HPDE6-E6E7 (cell line): ENCODE results near the gene KRTAP12-3.
"Not testable (repeated sequence)": the region's sequence is repeated elsewhere in the genome, so short reads cannot be mapped to it uniquely, and the experiment has no call there.

Experiments
- DNase-seq: peaks from one replicate; pipeline ENCODE4 v3.0.0; 2011; ENCODE audit warnings: missing footprints; ENCODE audit errors: extremely low spot score

Gene KRTAP12-3

GRCh38 chr21:44657635-44658540, at the start of gene KRTAP12-3:
Gene KRTAP12-3, plus strand, starts transcription at chr21:44657932. Its CDS starts 48 bp downstream, at chr21:44657980.
- DNase-seq, result no peak

- no peak for DNase-seq
These were observed 48.5 kb upstream of the KRTAP12-3 start for GRCh38 chr21:44609193-44609592.

- not testable (repeated sequence) for DNase-seq
These were observed 47.4 kb upstream of the KRTAP12-3 start for GRCh38 chr21:44610157-44610843.

GRCh38 chr21:44611551-44611950, 46.2 kb upstream of the KRTAP12-3 start:
- no peak for DNase-seq

- no peak for DNase-seq
These were observed 45.7 kb upstream of the KRTAP12-3 start, which contains the start of gene KRTAP10-8 for GRCh38 chr21:44612029-44612486. Gene KRTAP10-8, plus strand, starts transcription at chr21:44612079. Its CDS starts 22 bp downstream, at chr21:44612101.

- DNase-seq, result no peak
These were observed 45.0 kb upstream of the KRTAP12-3 start for GRCh38 chr21:44612669-44613229.

GRCh38 chr21:44613386-44614155, 44.2 kb upstream of the KRTAP12-3 start:
- no peak for DNase-seq

- no peak for DNase-seq
These were observed 43.5 kb upstream of the KRTAP12-3 start for GRCh38 chr21:44614161-44614631.

GRCh38 chr21:44614961-44615391, 42.8 kb upstream of the KRTAP12-3 start:
- no peak for DNase-seq

- DNase-seq, result no peak
These were observed 42.3 kb upstream of the KRTAP12-3 start for GRCh38 chr21:44615466-44615865.

- no peak for DNase-seq
These were observed 41.7 kb upstream of the KRTAP12-3 start for GRCh38 chr21:44615911-44616590.

- no peak for DNase-seq
These were observed 41.2 kb upstream of the KRTAP12-3 start for GRCh38 chr21:44616591-44616926.

GRCh38 chr21:44617071-44617501, 40.6 kb upstream of the KRTAP12-3 start:
- no peak for DNase-seq

GRCh38 chr21:44618504-44618903, 39.2 kb upstream of the KRTAP12-3 start:
- DNase-seq, result no peak

- DNase-seq, result no peak
These were observed 38.8 kb upstream of the KRTAP12-3 start for GRCh38 chr21:44618909-44619308.

- DNase-seq, result no peak
These were observed 37.8 kb upstream of the KRTAP12-3 start for GRCh38 chr21:44619886-44620285.

GRCh38 chr21:44623575-44623974, 34.2 kb upstream of the KRTAP12-3 start:
- DNase-seq, result no peak

- no peak for DNase-seq
These were observed 32.0 kb upstream of the KRTAP12-3 start for GRCh38 chr21:44625756-44626155.

GRCh38 chr21:44626262-44626661, 31.5 kb upstream of the KRTAP12-3 start:
- DNase-seq, result no peak

GRCh38 chr21:44626673-44627143, 31.0 kb upstream of the KRTAP12-3 start, which contains the start of gene KRTAP10-9:
Gene KRTAP10-9, plus strand, starts transcription at chr21:44627093. Its CDS starts 79 bp downstream, at chr21:44627172.
- DNase-seq, result no peak
